Adrenal gland (tissue), 12 donors: ENCODE measurements around the gene SIAE. TPM values are rescaled to one million over a fixed set of nuclear protein-coding genes. Genes with fewer than 3 reads are reported as not detected.
A peak's percentile ranks its signal among the peaks of the same experiment; 100 is the strongest.

Experiments used
- DNase-seq, 7 donors: peaks; one replicate each; pipeline ENCODE4 v3.0.0-alpha.2; 2019 to 2020
- H3K27ac ChIP-seq, 5 donors: fragments of 200-600 bp; sonication (generic) in 4 of 5; 1 replicate in 3 of 5; 2 replicates in 2 of 5; pipeline versions ENCODE4 v1.5.1 to v1.8.0; 2016 to 2020; ENCODE audit warnings: mild to moderate bottlenecking in 1 of 5
- H3K27me3 ChIP-seq: fragments of 200-600 bp; 2 replicates; pipeline ENCODE4 v1.8.0; 2021
- H3K36me3 ChIP-seq, 2 donors: fragments of 200-600 bp; replicated peaks in 1 of 2; 1 replicate in 1 of 2; 2 replicates in 1 of 2; pipeline versions ENCODE4 v1.5.1 to v1.8.0; 2018 to 2022
- H3K4me1 ChIP-seq, 2 donors: fragments of 200-600 bp; replicated peaks in 1 of 2; 1 replicate in 1 of 2; 2 replicates in 1 of 2; pipeline versions ENCODE4 v1.5.1 to v1.8.0; 2018 to 2021
- H3K4me3 ChIP-seq, 4 donors: fragments of 200-600 bp; sonication (generic) in 3 of 4; one replicate each; pipeline ENCODE4 v1.5.1; 2016 to 2018
- H3K9me3 ChIP-seq, 3 donors: fragments of 200-600 bp; sonication (generic) in 1 of 3; replicated peaks in 1 of 3; 1 replicate in 2 of 3; 2 replicates in 1 of 3; pipeline versions ENCODE4 v1.5.1 to v1.8.0; 2016 to 2021
- POLR2A ChIP-seq, 2 donors: fragments of 450-650 bp; IDR thresholded peaks; one replicate each; pipeline ENCODE4 v1.6.1; 2017; ENCODE audit warnings: antibody characterized with exemption in 2 of 2, mild to moderate bottlenecking in 2 of 2, moderate library complexity in 1 of 2
- WGBS, 4 donors: extraction: QIAGEN DNeasy Blood & Tissue Kit in 2 of 4; methylation state at CpG; one replicate each; pipeline versions ENCODE4 v1.1.5 to v1.1.7; 2013 to 2017; 5-methylcytosine and 5-hydroxymethylcytosine counted together
- intact Hi-C, 2 donors: fragments of 100-400 bp; cut with DNase I; formaldehyde crosslinking; loops; one replicate each; pipeline versions ENCODE4 v1.14.1 to v1.15.0; 2022 to 2023
- polyA plus RNA-seq, 3 donors: library from polyadenylated mRNA; stranded (reverse); fragments of 200-250 nt in 2 of 3; fragments of 350-450 nt in 1 of 3; fragmentation: Illumina TruSeq in 1 of 3; extraction: RNeasy Lipid Tissue Mini Kit (QIAGEN cat#74804) in 1 of 3; gene quantifications; one replicate each; pipeline ENCODE4 v1.2.3, GENCODE V29; 2013 to 2014
- total RNA-seq, 9 donors: library from RNA; depleted of rRNA in 4 of 9; stranded (reverse); fragments of >200 nt in 4 of 9; fragments of 120-200 nt in 1 of 9; fragmentation: NEBNext Ultra II Directional in 1 of 9; extraction: Animal tissue kit (Norgen Biotek cat#: 25700) in 1 of 9; gene quantifications; one replicate each; pipeline versions ENCODE4 v1.1.0 to v1.2.4, GENCODE V29; 2013 to 2023
- TF ChIP-seq, protein P1 (sequence below), 6 experiments: fragments of 450-650 bp in 4 of 6; fragments of 200-600 bp in 2 of 6; sonication (generic) in 1 of 6; IDR thresholded peaks; 1 replicate in 5 of 6; 2 replicates in 1 of 6; pipeline versions ENCODE4 v1.5.1 to v1.8.0; 2016 to 2021; ENCODE audit warnings: antibody characterized with exemption in 6 of 6, mild to moderate bottlenecking in 2 of 6, moderate library complexity in 1 of 6
- donor health status: healthy with polysubstance abuse.
- donor health status: Bipolar disorder and iron deficiency.
- donor health status: DM: yes; HTN: yes; CAD: no.
- donor health status: DM: no; HTN: no; CAD: no.
- donor health status: DM: no; HTN: no; CAD: no.
- donor health status: DM: yes; HTN: yes; CAD: no.

The SIAE gene
- total and polyA plus RNA-seq, 12 donors, result 6.4 to 50.0 (median 29.0) TPM

GRCh38 chr11:124592627-124593026, 80.9 kb downstream of the SIAE start:
- TF ChIP-seq, protein P1, sequence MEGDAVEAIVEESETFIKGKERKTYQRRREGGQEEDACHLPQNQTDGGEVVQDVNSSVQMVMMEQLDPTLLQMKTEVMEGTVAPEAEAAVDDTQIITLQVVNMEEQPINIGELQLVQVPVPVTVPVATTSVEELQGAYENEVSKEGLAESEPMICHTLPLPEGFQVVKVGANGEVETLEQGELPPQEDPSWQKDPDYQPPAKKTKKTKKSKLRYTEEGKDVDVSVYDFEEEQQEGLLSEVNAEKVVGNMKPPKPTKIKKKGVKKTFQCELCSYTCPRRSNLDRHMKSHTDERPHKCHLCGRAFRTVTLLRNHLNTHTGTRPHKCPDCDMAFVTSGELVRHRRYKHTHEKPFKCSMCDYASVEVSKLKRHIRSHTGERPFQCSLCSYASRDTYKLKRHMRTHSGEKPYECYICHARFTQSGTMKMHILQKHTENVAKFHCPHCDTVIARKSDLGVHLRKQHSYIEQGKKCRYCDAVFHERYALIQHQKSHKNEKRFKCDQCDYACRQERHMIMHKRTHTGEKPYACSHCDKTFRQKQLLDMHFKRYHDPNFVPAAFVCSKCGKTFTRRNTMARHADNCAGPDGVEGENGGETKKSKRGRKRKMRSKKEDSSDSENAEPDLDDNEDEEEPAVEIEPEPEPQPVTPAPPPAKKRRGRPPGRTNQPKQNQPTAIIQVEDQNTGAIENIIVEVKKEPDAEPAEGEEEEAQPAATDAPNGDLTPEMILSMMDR (IDR thresholded peaks at IDR 0.05), result no peak
- TF ChIP-seq POLR2A (IDR thresholded peaks at IDR 0.05), result no peak
- Histone ChIP-seq H3K9me3 (no peaks in the 10 kb centered on the region), H3K4me3 (no peak overlapping the region), H3K4me1 (no peaks in the 10 kb centered on the region), H3K27me3 (peaks cover under 1% of the 10 kb centered on the region), H3K36me3 (no peaks in the 10 kb centered on the region), H3K27ac (no peak overlapping the region)
- DNase-seq, result no peak
- intact Hi-C loops, result no loop called here
- WGBS, 4 donors, result 78 to 85% (median 84%) methylated on average over 6 of the region's 6 CpGs

- H3K27ac ChIP-seq, result no peak overlapping the region
- no peak for DNase-seq
- intact Hi-C loops, result no loop called here
- no peaks in the 10 kb centered on the region for H3K4me1 ChIP-seq
- no peaks in the 10 kb centered on the region for H3K9me3 ChIP-seq
- 75 to 78% (median 76%) methylated on average over 2 of the region's 2 CpGs for WGBS, 4 donors
- TF ChIP-seq, protein P1 (IDR thresholded peaks at IDR 0.05), result no peak
- TF ChIP-seq POLR2A (IDR thresholded peaks at IDR 0.05), result no peak
- no peak overlapping the region for H3K4me3 ChIP-seq
- H3K36me3 ChIP-seq, result no peaks in the 10 kb centered on the region
- peaks cover 3% of the 10 kb centered on the region for H3K27me3 ChIP-seq
Measured at GRCh38 chr11:124591430-124591829, 82.1 kb downstream of the SIAE start.

DNA sequence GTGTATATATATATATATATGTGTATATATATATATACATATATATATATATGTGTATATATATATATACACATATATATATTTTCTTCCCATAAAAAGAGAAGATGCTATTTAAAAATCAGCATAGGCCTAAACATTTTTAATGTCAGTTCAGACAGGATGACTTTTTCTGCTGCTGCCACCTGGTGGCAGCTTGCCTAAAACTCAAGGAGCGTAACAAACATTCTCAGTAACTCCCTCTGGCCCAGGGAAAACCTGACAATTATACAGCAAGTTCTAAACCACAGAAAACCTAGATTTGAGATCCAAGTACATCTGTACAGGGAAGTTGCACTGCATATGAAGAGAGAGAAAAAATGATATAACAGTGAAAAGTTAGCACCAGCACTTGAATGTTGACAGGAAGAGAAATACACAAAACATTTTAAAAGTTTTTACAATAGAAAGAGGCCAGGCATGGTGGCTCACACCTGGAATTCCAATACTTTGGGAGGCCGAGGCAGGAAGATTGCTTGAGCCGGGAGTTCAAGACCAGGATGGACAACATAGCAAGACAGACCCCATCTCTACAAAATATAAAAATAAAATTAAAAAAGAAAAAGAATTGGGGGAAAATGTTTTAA, 87.2 kb downstream of the SIAE start:
- 24 to 35% (median 30%) methylated on average over 3 of the region's 3 CpGs for WGBS, 4 donors
- Histone ChIP-seq H3K27me3 (peaks cover 3% of the 10 kb centered on the region), H3K9me3 (no peaks in the 10 kb centered on the region), H3K4me1 (no peaks in the 10 kb centered on the region), H3K4me3 (no peak overlapping the region), H3K27ac (no peak overlapping the region), H3K36me3 (no peaks in the 10 kb centered on the region)
- TF ChIP-seq POLR2A (IDR thresholded peaks at IDR 0.05), result no peak
- TF ChIP-seq, protein P1 (IDR thresholded peaks at IDR 0.05), result peak; percentile 35 to 65 (median 51)
- DNase-seq, result peak; percentile 35 to 79 (median 61)
- intact Hi-C loops, result loop anchor here in 1 of 2 donors (10.0 kb wide), 1 partner anchor 172 kb away; no protein-coding TSS in a partner anchor

DNA sequence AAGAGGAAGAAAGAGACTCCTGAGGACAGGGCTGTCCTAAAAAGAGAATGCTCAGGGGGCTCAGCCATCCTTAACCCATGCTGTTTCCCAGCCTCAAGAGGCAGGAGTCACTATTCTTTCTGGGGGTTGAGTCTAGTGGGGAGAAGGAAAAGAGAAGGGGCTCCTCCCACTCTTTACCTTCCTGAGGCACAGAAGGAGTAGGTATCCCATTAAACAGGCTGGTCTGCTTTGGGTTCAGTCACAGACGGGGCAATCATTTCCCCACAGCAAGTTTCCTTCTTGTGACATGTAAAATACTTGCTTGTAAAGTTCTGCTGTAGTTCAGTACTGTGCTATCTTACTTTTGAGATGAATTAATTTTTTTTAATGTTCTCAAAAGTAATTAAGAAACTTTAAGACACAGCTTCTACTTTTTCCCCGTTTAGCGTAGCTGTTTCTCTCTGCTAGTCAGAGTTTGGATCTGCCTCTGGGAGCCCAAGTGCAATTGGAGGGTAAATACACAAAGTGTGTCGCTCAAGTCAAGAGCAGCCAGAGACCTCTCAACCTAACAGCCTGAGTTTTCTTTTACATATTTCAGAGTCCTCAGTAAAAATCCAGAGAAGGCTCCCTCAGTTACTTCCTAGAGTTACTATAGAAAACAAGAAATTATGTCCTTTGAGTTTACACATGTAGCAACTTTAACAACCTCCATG, 88.7 kb downstream of the SIAE start:
- H3K27me3 ChIP-seq, result peaks cover 3% of the 10 kb centered on the region
- H3K9me3 ChIP-seq, result no peaks in the 10 kb centered on the region
- H3K4me1 ChIP-seq, result no peaks in the 10 kb centered on the region
- intact Hi-C loops, result loop anchor here (5.0 to 10.0 kb wide), 2 partner anchors 163 to 170 kb away; partner anchors contain the start of gene OR8B4 (in 1 of the 2)
- TF ChIP-seq POLR2A (IDR thresholded peaks at IDR 0.05), result no peak
- TF ChIP-seq, protein P1 (IDR thresholded peaks at IDR 0.05), result no peak
- no peak overlapping the region for H3K27ac ChIP-seq
- no peaks in the 10 kb centered on the region for H3K36me3 ChIP-seq
- H3K4me3 ChIP-seq, result no peak overlapping the region
- DNase-seq, result no peak
- 48 to 60% (median 58%) methylated on average over 4 of the region's 4 CpGs for WGBS, 4 donors
